CD14-positive monocyte (primary cell): ENCODE measurements around the gene TM4SF1. TPM values are rescaled to one million over a fixed set of nuclear protein-coding genes. Genes with fewer than 3 reads are reported as not detected.

Experiments used
- DNase-seq, 3 donors: peaks; one replicate each; pipeline ENCODE4 v3.0.0-alpha.2; 2011 to 2022
- H2AFZ ChIP-seq: 2 replicates; pipeline ENCODE4 v1.6.0; 2012; ENCODE audit warnings: mild to moderate bottlenecking, low read depth, low read length, inconsistent platforms; ENCODE audit not compliant: insufficient read depth, poor library complexity, severe bottlenecking
- H3K27ac ChIP-seq, 2 donors: 1 replicate in 1 of 2; 2 replicates in 1 of 2; pipeline ENCODE4 v1.5.1; 2012 to 2013; ENCODE audit warnings: low read length in 2 of 2, control low read depth in 1 of 2, inconsistent platforms in 1 of 2, low read depth in 1 of 2, mild to moderate bottlenecking in 1 of 2
- H3K27me3 ChIP-seq, 2 donors: one replicate each; pipeline versions ENCODE4 v1.6.0 to v1.6.1; 2011 to 2013; ENCODE audit warnings: low read length in 2 of 2; ENCODE audit not compliant: control insufficient read depth in 2 of 2, insufficient read depth in 2 of 2
- H3K36me3 ChIP-seq, 2 donors: replicated peaks in 1 of 2; 1 replicate in 1 of 2; 2 replicates in 1 of 2; pipeline versions ENCODE4 v1.5.1 to v1.6.1; 2012 to 2013; ENCODE audit warnings: low read length in 2 of 2, control low read depth in 1 of 2, inconsistent platforms in 1 of 2, mild to moderate bottlenecking in 1 of 2; ENCODE audit not compliant: insufficient read depth in 2 of 2, control insufficient read depth in 1 of 2
- H3K4me1 ChIP-seq, 2 donors: 1 replicate in 1 of 2; 2 replicates in 1 of 2; pipeline versions ENCODE4 v1.5.1 to v1.6.1; 2012 to 2013; ENCODE audit warnings: low read length in 2 of 2, control low read depth in 1 of 2, inconsistent platforms in 1 of 2, mild to moderate bottlenecking in 1 of 2, moderate library complexity in 1 of 2; ENCODE audit not compliant: insufficient read depth in 2 of 2, control insufficient read depth in 1 of 2
- H3K4me2 ChIP-seq: replicated peaks from 2 replicates; pipeline ENCODE3; 2012; ENCODE audit warnings: low read length, moderate library complexity, mild to moderate bottlenecking; ENCODE audit not compliant: poor library complexity, severe bottlenecking; ENCODE audit errors: extremely low read depth
- H3K4me3 ChIP-seq, 3 experiments: fragments of 200-600 bp in 1 of 3; sonication (generic) in 1 of 3; replicated peaks in 1 of 3; 1 replicate in 2 of 3; 2 replicates in 1 of 3; pipeline ENCODE4 v1.5.1; 2011 to 2013; ENCODE audit warnings: low read length in 3 of 3, mild to moderate bottlenecking in 3 of 3, control low read depth in 2 of 3, low read depth in 2 of 3, inconsistent platforms in 1 of 3, moderate library complexity in 1 of 3
- H3K79me2 ChIP-seq: 2 replicates; pipeline ENCODE4 v1.6.0; 2012; ENCODE audit warnings: mild to moderate bottlenecking, control low read depth, inconsistent platforms, low read length, moderate library complexity; ENCODE audit not compliant: insufficient read depth
- H3K9ac ChIP-seq: 2 replicates; pipeline ENCODE4 v1.6.0; 2017; ENCODE audit warnings: low read length, mild to moderate bottlenecking; ENCODE audit not compliant: insufficient read depth, poor library complexity, severe bottlenecking
- H3K9me3 ChIP-seq, 2 donors: replicated peaks in 1 of 2; 1 replicate in 1 of 2; 2 replicates in 1 of 2; pipeline versions ENCODE4 v1.5.1 to v1.6.1; 2012 to 2013; ENCODE audit warnings: low read length in 2 of 2, control low read depth in 1 of 2; ENCODE audit not compliant: control insufficient read depth in 1 of 2, insufficient read depth in 1 of 2
- H4K20me1 ChIP-seq: 2 replicates; pipeline ENCODE4 v1.6.0; 2012; ENCODE audit warnings: mild to moderate bottlenecking, low read length, control low read depth, moderate library complexity; ENCODE audit not compliant: insufficient read depth
- H3K27ac Mint-ChIP-seq, 7 donors: one replicate each; pipeline ENCODE4 v1.8.0; 2020; ENCODE audit warnings: mild to moderate bottlenecking in 7 of 7, mixed read lengths in 7 of 7, moderate library complexity in 6 of 7, inconsistent platforms in 2 of 7
- H3K27me3 Mint-ChIP-seq, 3 donors: one replicate each; pipeline ENCODE4 v1.8.0; 2021 to 2022; ENCODE audit warnings: low read depth in 3 of 3, mild to moderate bottlenecking in 3 of 3, mixed read lengths in 3 of 3, moderate library complexity in 3 of 3, inconsistent platforms in 1 of 3
- H3K36me3 Mint-ChIP-seq, 2 donors: one replicate each; pipeline ENCODE4 v1.8.0; 2020; ENCODE audit warnings: mixed read lengths in 2 of 2, inconsistent platforms in 1 of 2, mild to moderate bottlenecking in 1 of 2
- H3K4me1 Mint-ChIP-seq: one replicate; pipeline ENCODE4 v1.8.0; 2020; ENCODE audit warnings: mild to moderate bottlenecking, mixed read lengths
- H3K4me3 Mint-ChIP-seq, 2 donors: one replicate each; pipeline ENCODE4 v1.8.0; 2020; ENCODE audit warnings: mild to moderate bottlenecking in 2 of 2, mixed read lengths in 2 of 2, moderate library complexity in 1 of 2
- H3K9me3 Mint-ChIP-seq, 7 donors: one replicate each; pipeline ENCODE4 v1.8.0; 2020 to 2022; ENCODE audit warnings: mixed read lengths in 7 of 7, mild to moderate bottlenecking in 6 of 7, moderate library complexity in 6 of 7, inconsistent platforms in 2 of 7
- WGBS: methylation state at CpG from one replicate; pipeline ENCODE4 v1.1.5; 2013; ENCODE audit warnings: missing lambda C conversion rate; ENCODE audit not compliant: insufficient coverage; 5-methylcytosine and 5-hydroxymethylcytosine counted together
- intact Hi-C, 2 donors: fragments of 100-400 bp; cut with micrococcal nuclease; formaldehyde crosslinking; loops; one replicate each; pipeline versions ENCODE4 v1.15.0 to v1.15.1; 2023
- polyA plus RNA-seq, 3 donors: library from polyadenylated mRNA; depleted of rRNA in 1 of 3; unstranded in 2 of 3; stranded (reverse) in 1 of 3; fragments of 300-500 nt in 2 of 3; fragments of >200 nt in 1 of 3; fragmentation: Illumina TruSeq in 2 of 3; gene quantifications; 1 replicate in 2 of 3; 2 replicates in 1 of 3; pipeline ENCODE4 v1.2.3, GENCODE V29; 2012 to 2021
- TF ChIP-seq, protein P1 (sequence below): fragments of 200-600 bp; IDR thresholded peaks from one replicate; pipeline ENCODE4 v1.8.0; 2022; ENCODE audit warnings: antibody characterized with exemption, mild to moderate bottlenecking

The TM4SF1 gene
- polyA plus RNA-seq, 3 donors = not detected

DNA sequence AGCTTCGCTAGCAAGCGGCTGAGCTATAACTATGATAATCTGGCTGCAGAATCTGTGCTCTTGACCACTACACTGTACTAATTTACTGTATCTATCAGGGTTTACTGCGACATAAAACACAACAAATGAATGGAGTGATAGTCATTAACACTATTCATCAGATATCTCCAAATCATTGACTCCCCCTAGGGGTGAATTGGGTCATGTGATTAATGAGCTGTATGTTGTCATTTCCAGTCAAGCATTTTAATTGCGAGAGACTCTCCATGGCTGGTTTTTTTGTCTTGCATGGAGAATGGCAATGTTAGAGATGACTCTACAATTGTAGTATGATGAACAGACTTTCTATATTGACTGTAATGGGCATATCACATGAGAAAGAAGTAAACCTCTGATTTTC lies 33.5 kb downstream of the TM4SF1 start:
- no peaks in the 10 kb centered on the region for H3K9me3 ChIP-seq
- DNase-seq = no peak
- no peaks in the 10 kb centered on the region for H4K20me1 ChIP-seq
- Mint-ChIP-seq H3K27me3 (peaks cover 0 to 3% (median 0%) of the 10 kb centered on the region in 3 donors), H3K27ac (no peak overlapping the region), H3K36me3 (no peaks in the 10 kb centered on the region), H3K4me3 (no peak overlapping the region), H3K4me1 (peaks cover 32% of the 10 kb centered on the region), H3K9me3 (peaks cover 0 to 2% (median 0%) of the 10 kb centered on the region in 7 donors)
- H3K4me1 ChIP-seq = peaks cover 27 to 35% of the 10 kb centered on the region in 2 donors
- no peak overlapping the region for H3K4me2 ChIP-seq
- no peak overlapping the region for H2AFZ ChIP-seq
- H3K9ac ChIP-seq = no peak overlapping the region
- TF ChIP-seq, protein P1, sequence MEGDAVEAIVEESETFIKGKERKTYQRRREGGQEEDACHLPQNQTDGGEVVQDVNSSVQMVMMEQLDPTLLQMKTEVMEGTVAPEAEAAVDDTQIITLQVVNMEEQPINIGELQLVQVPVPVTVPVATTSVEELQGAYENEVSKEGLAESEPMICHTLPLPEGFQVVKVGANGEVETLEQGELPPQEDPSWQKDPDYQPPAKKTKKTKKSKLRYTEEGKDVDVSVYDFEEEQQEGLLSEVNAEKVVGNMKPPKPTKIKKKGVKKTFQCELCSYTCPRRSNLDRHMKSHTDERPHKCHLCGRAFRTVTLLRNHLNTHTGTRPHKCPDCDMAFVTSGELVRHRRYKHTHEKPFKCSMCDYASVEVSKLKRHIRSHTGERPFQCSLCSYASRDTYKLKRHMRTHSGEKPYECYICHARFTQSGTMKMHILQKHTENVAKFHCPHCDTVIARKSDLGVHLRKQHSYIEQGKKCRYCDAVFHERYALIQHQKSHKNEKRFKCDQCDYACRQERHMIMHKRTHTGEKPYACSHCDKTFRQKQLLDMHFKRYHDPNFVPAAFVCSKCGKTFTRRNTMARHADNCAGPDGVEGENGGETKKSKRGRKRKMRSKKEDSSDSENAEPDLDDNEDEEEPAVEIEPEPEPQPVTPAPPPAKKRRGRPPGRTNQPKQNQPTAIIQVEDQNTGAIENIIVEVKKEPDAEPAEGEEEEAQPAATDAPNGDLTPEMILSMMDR = no peak
- H3K4me3 ChIP-seq = no peak overlapping the region
- no peaks in the 10 kb centered on the region for H3K36me3 ChIP-seq
- no peaks in the 10 kb centered on the region for H3K79me2 ChIP-seq
- no peaks in the 10 kb centered on the region for H3K27me3 ChIP-seq
- intact Hi-C loops = loop anchor here in 1 of 2 donors (5.0 kb wide), 1 partner anchor 67 kb away; no protein-coding TSS in a partner anchor
- H3K27ac ChIP-seq = no peak overlapping the region
- 100% methylated on average over 2 of the region's 4 CpGs for WGBS

DNA sequence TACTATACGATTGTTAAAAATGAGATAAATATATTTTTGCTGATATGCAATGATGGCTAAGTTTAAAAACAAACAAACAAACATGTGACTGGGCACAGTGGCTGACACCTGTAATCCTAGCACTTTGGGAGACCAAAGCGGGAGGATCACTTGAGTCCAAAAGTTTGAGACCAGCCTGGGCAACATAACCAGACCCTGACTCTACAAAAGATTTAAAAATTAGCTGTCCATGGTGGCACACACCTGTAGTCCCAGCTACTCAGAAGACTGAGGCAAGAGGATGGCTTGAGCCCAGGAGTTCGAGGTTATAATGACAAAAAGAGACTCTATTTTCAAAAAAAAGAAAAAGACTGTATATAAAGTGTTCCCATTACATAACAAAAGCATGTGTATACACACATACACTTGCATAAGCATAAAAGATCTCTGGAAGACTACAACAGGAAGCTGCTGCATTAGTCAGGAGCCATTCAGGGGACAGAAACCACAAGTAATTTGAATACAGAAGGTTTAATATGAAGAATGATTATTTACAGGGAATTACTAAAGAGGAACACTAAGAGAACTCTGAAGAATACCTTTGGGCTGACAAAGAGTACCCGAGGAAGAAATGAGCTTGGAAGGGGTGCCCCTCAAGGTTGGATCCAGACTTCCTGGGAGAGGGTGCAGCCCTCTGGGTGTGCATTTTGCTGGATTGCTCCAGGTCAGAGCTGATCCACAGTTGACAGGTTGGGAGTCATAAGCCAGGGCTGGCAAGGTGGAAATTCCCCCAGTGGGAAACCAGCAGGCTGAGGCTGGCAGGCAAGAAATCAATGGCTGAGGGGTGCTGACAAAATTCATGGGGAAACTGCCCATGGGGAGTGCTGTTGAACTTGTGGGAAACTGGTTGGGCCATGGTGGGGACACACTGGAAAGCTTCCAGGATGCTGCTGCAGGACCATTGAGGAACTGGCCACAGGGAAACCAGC lies 34.8 kb downstream of the TM4SF1 start:
- H4K20me1 ChIP-seq = no peaks in the 10 kb centered on the region
- peaks cover 27 to 35% of the 10 kb centered on the region in 2 donors for H3K4me1 ChIP-seq
- peaks cover 0 to 2% (median 0%) of the 10 kb centered on the region in 7 donors for H3K9me3 Mint-ChIP-seq
- H3K4me1 Mint-ChIP-seq = peaks cover 32% of the 10 kb centered on the region
- H3K79me2 ChIP-seq = no peaks in the 10 kb centered on the region
- H3K36me3 ChIP-seq = no peaks in the 10 kb centered on the region
- DNase-seq = peak; percentile 73 to 90 (median 79)
- 0% methylated on average over 1 of the region's 4 CpGs for WGBS
- peak overlapping the region; percentile 37 for H3K4me2 ChIP-seq
- no peak overlapping the region for H3K4me3 Mint-ChIP-seq
- H3K27ac Mint-ChIP-seq = peak overlapping the region; percentile 64 to 92 (median 79)
- H3K9me3 ChIP-seq = no peaks in the 10 kb centered on the region
- H3K27me3 ChIP-seq = no peaks in the 10 kb centered on the region
- H3K36me3 Mint-ChIP-seq = no peaks in the 10 kb centered on the region
- no peaks in the 10 kb centered on the region for H3K27me3 Mint-ChIP-seq
- peak overlapping the region; percentile 47 to 55 for H3K27ac ChIP-seq
- TF ChIP-seq, protein P1 = no peak
- H3K9ac ChIP-seq = no peak overlapping the region
- H3K4me3 ChIP-seq = peak overlapping the region in 1 of 3 experiments; percentile 18
- intact Hi-C loops = loop anchor here in 1 of 2 donors (5.0 kb wide), 1 partner anchor 65 kb away; no protein-coding TSS in a partner anchor
- H2AFZ ChIP-seq = no peak overlapping the region
